ENCODE data around the gene MAML3.

- no peak for TF ChIP-seq NFYC (CRISPR knock-in tag; IDR thresholded peaks at IDR 0.05)
- TF ChIP-seq GTF3A (CRISPR knock-in tag; conservative IDR thresholded peaks at IDR 0.05), result no peak
- TF ChIP-seq ZSCAN29 (CRISPR knock-in tag; conservative IDR thresholded peaks at IDR 0.05), result no peak
- TF ChIP-seq JUNB (CRISPR knock-in tag; IDR thresholded peaks at IDR 0.05; ENCODE audit: borderline replicate concordance), result no peak
- TF ChIP-seq ZNF18 (CRISPR knock-in tag; IDR thresholded peaks at IDR 0.05; ENCODE audit: insufficient replicate concordance), result no peak
- no peak for TF ChIP-seq ZNF274 (CRISPR knock-in tag; IDR thresholded peaks at IDR 0.05)
Measured at GRCh38 chr4:139797287-139797686, 356.7 kb downstream of the MAML3 start.

Measured in HepG2 (cell line).